ENCODE data around the gene MYL6. TPM values are rescaled to one million over a fixed set of nuclear protein-coding genes. Genes with fewer than 3 reads are reported as not detected.
"Not testable (repeated sequence)": the region's sequence is repeated elsewhere in the genome, so short reads cannot be mapped to it uniquely, and the experiment has no call there.

Gene MYL6
- total RNA-seq, 2 experiments from 2014 or later, result 841 to 868 TPM

DNA sequence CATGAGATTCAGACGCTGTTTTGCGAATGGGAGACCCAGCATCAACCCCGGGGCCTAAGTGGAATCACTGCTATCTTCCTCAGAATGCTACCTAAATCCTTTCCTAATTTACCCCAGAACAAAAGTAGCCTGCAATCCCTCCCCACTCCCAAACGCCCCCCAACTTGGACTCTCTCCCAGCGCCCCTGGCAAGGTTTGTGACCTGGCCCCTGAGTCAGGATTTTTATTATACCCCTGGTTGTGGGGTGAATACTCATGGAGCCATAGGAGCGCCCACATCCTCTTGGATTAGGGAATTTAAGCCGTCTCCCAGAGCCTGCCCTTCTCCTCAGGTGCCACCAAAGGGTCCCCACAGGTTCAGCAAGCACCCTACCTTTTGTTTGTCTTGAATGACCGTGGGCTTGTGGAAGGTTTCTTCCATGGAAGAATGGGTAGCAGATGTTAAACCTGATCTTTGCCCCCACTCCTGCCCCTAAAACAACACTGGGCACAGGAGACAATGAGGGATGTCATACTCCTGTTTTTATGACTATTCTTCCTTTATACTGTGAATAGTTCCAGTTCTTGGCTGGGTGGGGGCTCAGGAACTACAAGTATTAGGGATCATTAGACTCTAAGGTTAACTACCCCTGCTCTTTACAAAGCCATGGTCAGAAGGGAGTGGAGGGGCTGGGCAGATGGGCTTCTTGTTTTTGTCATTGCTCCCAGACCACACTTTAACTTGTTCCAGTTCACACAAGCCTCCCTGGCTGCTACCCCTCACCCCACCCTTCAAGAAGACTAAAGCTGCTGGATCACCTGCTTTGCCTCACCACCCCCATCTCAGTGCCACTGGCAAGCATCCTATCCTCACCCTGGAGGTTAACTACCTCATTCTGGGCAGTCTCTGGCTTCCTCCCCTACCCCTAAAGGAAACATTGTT is 5.1 kb upstream of the MYL6 start:
- no peak for DNase-seq
- H3K4me1 Mint-ChIP-seq (ENCODE audit: low read depth), result peaks cover 38% of the 10 kb centered on the region
- H3K4me3 Mint-ChIP-seq, result peak overlapping the region; percentile 84
- peaks cover 15% of the 10 kb centered on the region for H3K36me3 Mint-ChIP-seq (ENCODE audit: low read depth)
- intact Hi-C loops (cut with micrococcal nuclease), result loop anchor here (1.0 to 2.0 kb wide), 6 partner anchors 7 to 180 kb away; partner anchors contain the start of genes NABP2, PA2G4 and ZC3H10
- H3K9me3 Mint-ChIP-seq, result no peaks in the 10 kb centered on the region
- H3K27me3 Mint-ChIP-seq (ENCODE audit: low read depth), result no peaks in the 10 kb centered on the region
- peak overlapping the region; percentile 98 for H3K27ac Mint-ChIP-seq
- CTCF ChIA-PET, result interaction anchor here (1.4 kb wide), 1 partner anchor 35 kb away, joined by 7 read pairs; the partner anchor contains the start of gene ZC3H10

DNA sequence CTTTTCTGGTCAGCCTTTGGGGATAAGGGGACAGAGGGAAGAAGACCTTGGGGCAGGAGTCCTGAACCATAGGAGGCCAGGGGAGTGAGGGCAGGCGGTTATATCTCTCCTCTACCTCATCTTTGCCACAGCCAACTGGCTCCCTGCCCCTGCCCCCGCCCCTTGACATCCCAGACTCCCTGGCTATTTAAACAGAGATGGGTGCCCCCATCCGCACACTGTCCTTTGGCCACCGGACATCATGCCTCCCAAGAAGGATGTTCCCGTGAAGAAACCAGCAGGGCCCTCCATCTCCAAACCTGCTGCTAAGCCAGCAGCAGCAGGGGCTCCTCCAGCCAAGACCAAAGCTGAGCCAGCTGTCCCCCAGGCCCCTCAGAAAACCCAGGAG is 4.5 kb upstream of the MYL6 start:
- peaks cover 38% of the 10 kb centered on the region for H3K4me1 Mint-ChIP-seq (ENCODE audit: low read depth)
- no peaks in the 10 kb centered on the region for H3K27me3 Mint-ChIP-seq (ENCODE audit: low read depth)
- H3K36me3 Mint-ChIP-seq (ENCODE audit: low read depth), result peaks cover 20% of the 10 kb centered on the region
- no peaks in the 10 kb centered on the region for H3K9me3 Mint-ChIP-seq
- peak overlapping the region; percentile 84 for H3K4me3 Mint-ChIP-seq
- intact Hi-C loops (cut with micrococcal nuclease), result loop anchor here (2.0 kb wide), 1 partner anchor 71 kb away; the partner anchor contains the start of gene NABP2
- CTCF ChIA-PET, result interaction anchor here (1.4 kb wide), 2 partner anchors 35 to 36 kb away, joined by 6 to 7 read pairs; partner anchors contain the start of genes SMARCC2 and ZC3H10
- DNase-seq, result no peak
- H3K27ac Mint-ChIP-seq, result peak overlapping the region; percentile 42

DNA sequence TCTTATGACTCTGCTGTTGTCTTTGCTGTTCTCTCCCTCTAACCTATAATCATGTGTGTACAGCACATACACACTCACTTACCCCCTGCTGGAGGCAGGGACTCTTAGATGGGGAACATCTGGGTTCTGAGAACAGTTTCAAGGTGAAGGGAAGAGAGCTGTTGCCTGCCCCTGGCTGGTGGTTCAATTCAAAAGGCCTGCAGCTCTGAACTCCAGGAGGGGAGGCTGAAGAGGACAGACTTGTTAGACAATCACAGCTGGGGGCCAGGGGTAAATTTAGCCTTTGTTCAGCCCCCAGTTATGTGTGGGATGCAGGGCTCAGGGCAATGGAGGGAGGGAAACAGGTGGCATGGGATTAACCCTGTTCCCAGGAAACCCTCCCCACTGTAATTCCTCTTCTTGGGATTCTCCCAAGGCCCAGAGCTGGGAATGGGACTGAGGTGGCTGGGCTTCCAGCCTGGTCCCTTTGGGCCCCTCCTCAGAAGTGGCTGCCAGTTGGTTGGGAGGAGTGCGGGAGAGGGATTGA is 3.9 kb upstream of the MYL6 start:
- H3K4me3 Mint-ChIP-seq, result no peak overlapping the region
- peaks cover 26% of the 10 kb centered on the region for H3K36me3 Mint-ChIP-seq (ENCODE audit: low read depth)
- DNase-seq, result no peak
- H3K27me3 Mint-ChIP-seq (ENCODE audit: low read depth), result no peaks in the 10 kb centered on the region
- no peak overlapping the region for H3K27ac Mint-ChIP-seq
- H3K9me3 Mint-ChIP-seq, result no peaks in the 10 kb centered on the region
- CTCF ChIA-PET, result interaction anchor here (1.1 to 1.4 kb wide), 3 partner anchors 26 to 36 kb away, joined by 4 to 7 read pairs (median 6); partner anchors contain the start of genes ESYT1, SMARCC2 and ZC3H10
- H3K4me1 Mint-ChIP-seq (ENCODE audit: low read depth), result peaks cover 41% of the 10 kb centered on the region
- intact Hi-C loops (cut with micrococcal nuclease), result no loop called here

DNA sequence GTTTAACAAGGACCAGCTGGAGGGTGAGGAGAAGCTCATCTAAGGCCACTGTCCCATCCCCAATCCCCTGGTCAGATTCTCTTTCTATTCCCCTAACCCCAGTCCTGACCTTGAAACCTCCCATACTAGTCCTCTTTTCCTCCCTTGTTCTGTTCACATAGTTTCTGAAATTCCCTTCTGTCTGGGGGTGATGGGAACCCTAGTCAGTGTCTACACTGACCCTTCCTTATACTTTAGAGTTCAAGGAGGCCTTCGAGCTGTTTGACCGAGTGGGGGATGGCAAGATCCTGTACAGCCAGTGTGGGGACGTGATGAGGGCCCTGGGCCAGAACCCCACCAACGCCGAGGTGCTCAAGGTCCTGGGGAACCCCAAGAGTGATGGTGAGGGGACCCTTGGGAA is 3.3 kb upstream of the MYL6 start:
- Mint-ChIP-seq H3K4me3 (no peak overlapping the region), H3K36me3 (ENCODE audit: low read depth) (peaks cover 31% of the 10 kb centered on the region), H3K27me3 (ENCODE audit: low read depth) (no peaks in the 10 kb centered on the region), H3K9me3 (no peaks in the 10 kb centered on the region), H3K4me1 (ENCODE audit: low read depth) (peaks cover 46% of the 10 kb centered on the region), H3K27ac (no peak overlapping the region)
- intact Hi-C loops (cut with micrococcal nuclease), result no loop called here
- DNase-seq, result no peak
- CTCF ChIA-PET, result interaction anchor here (1.1 to 1.4 kb wide), 3 partner anchors 27 to 37 kb away, joined by 4 to 7 read pairs (median 6); partner anchors contain the start of genes ESYT1, SMARCC2 and ZC3H10

DNA sequence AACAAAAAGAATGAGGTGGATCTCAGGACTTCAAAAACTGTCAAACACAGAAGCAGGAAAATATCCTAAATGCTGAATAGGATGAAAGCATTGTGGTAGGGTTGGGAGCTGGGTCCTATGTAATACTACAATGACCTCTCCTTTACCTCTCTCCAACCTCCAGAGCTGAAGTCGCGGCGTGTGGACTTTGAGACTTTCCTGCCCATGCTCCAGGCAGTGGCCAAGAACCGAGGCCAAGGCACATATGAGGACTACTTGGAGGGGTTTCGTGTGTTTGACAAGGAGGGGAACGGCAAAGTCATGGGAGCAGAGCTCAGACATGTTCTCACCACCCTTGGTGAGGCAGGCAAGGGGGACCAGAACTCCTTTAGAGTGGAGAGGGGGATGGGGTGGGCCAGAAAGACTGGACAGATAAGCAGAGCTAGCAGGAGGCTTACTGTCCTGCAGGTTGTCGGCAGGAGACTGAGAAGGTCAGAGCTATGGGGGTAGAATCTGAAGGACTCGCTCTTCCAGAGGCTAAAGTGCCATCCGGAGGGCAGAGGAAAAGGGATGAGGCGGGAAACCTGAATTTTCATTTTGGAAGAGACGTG is 2.8 kb upstream of the MYL6 start:
- H3K27ac Mint-ChIP-seq, result no peak overlapping the region

DNA sequence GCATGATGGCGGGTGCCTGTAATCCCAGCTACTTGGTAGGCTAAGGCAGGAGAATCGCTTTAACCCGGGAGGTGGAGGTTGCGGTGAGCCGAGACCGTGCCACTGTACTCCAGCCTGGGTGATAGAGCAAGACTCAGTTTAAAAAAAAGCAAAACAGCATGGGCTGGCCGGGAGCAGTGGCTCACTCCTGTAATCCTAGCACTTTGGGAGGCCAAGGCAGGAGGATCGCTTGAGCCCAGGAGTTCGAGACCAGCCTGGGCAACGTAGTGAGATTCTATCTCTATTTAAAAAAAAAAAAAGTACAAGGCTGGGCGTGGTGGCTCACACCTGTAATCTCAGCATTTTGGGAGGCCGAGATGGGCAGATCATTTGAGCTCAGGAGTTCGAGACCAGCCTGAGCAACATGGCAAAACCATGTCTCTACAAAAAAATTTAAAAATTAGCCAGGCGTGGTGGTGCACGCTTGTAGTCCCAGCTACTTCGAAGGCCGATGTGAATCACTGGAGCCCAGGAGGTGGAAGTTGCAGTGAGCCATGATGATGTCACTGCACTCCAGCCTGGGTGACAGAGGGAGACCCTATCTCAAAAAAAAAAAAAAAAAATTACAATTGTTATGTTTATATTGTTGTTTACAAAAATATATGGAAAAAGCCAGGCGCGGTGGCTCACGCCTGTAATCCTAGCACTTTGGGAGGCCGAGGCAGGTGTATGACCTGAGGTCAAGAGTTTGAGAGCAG is 1.5 kb upstream of the MYL6 start:
- peaks cover 48% of the 10 kb centered on the region for H3K4me1 Mint-ChIP-seq (ENCODE audit: low read depth)
- H3K9me3 Mint-ChIP-seq; intact Hi-C loops (cut with micrococcal nuclease); DNase-seq; H3K27me3 Mint-ChIP-seq (ENCODE audit: low read depth): not testable (repeated sequence)
- CTCF ChIA-PET, result interaction anchor here (0.6 to 1.5 kb wide), 7 partner anchors 14 to 134 kb away, joined by 3 to 5 read pairs (median 3); partner anchors contain the start of gene SMARCC2
- H3K36me3 Mint-ChIP-seq (ENCODE audit: low read depth), result peaks cover 44% of the 10 kb centered on the region
- H3K27ac Mint-ChIP-seq, result peak overlapping the region; percentile 95
- H3K4me3 Mint-ChIP-seq, result peak overlapping the region; percentile 96

More for the DNA sequence above, 2.8 kb upstream of the MYL6 start:
- CTCF ChIA-PET, result interaction anchor here (1.0 to 1.5 kb wide), 4 partner anchors 27 to 34 kb away, joined by 3 to 6 read pairs (median 4); partner anchors contain the start of genes ESYT1 and SMARCC2
- Mint-ChIP-seq H3K27me3 (ENCODE audit: low read depth) (no peaks in the 10 kb centered on the region), H3K4me1 (ENCODE audit: low read depth) (peaks cover 48% of the 10 kb centered on the region), H3K9me3 (no peaks in the 10 kb centered on the region), H3K4me3 (no peak overlapping the region), H3K36me3 (ENCODE audit: low read depth) (peaks cover 37% of the 10 kb centered on the region)
- intact Hi-C loops (cut with micrococcal nuclease), result no loop called here
- DNase-seq, result no peak

DNA sequence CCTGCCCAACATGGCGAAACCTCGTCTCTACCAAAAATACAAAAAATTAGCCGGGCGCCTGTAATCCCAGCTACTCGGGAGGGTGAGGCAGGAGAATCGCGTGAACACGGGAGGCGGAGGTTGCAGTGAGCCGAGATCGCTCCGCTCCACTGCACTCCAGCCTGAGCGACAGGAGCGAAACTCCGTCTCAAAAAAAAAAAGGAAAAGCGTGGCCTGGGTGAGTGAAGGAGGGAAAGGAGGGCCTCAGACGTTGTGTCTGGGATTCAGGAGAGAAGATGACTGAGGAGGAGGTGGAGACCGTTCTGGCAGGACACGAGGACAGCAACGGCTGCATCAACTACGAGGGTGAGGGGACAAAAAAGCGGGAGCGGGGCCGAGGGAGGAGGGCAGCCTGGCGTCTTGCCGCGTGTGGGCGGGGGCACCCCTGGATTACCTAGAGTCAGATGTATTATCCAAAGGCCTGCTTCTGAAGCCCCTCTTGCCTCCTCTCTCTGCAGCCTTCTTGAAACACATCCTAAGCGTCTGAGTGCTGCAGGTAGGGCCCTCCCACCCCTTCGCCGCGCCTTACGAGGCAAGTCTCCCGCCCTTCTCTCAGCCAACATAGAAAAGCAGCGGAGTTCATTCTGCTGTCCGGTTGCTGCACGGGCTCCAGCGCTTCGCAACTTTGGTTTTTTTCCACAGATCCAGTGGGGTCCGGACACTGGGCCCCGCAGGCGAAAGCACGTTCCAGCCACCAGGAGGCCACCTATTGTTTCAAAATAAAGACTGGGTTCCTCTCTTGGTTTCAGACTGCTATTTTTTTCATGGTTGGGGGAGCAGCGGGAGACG is 744 bp upstream of the MYL6 start:
- CTCF ChIA-PET, result interaction anchor here (0.6 to 6.7 kb wide), 6 partner anchors 15 to 135 kb away, joined by 3 to 43 read pairs (median 4); partner anchors contain the start of gene SMARCC2
- Mint-ChIP-seq H3K27ac (peak overlapping the region; percentile 95), H3K27me3 (ENCODE audit: low read depth) (no peaks in the 10 kb centered on the region)

DNA sequence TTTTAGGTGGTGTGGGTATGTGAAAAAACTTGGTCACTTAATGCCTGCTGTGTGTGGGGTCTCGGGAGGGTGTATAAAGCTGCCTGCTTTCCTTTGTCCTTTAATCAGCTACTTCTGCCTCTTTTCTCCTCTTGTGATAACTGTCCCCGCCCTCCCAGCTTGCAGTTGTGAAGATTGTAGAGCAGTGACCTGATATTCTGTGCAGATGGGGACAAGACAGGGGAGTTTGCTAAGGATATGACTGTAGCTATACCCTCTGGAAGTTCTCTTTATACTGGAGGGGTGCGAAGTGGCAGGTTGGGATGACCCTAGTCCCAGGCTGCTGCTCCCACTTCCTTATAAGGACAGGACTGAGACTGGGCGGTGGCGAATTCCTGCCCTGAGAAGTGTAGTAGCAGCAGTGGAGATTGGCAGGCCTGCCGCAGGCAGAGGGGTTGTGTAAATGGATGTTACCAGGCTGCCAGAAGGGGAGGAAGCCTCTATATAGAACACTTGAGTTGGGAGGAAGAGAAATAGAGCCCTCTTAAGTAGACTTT is 835 bp downstream of the MYL6 start:
- Mint-ChIP-seq H3K4me3 (peak overlapping the region; percentile 96), H3K27me3 (ENCODE audit: low read depth) (no peaks in the 10 kb centered on the region), H3K4me1 (ENCODE audit: low read depth) (peaks cover 37% of the 10 kb centered on the region), H3K36me3 (ENCODE audit: low read depth) (peaks cover 57% of the 10 kb centered on the region), H3K9me3 (no peaks in the 10 kb centered on the region), H3K27ac (peak overlapping the region; percentile 95)
- CTCF ChIA-PET, result interaction anchor here (1.3 to 6.7 kb wide), 6 partner anchors 16 to 39 kb away, joined by 3 to 43 read pairs (median 8); partner anchors contain the start of genes ESYT1 and SMARCC2
- peak; percentile 37 for DNase-seq
- intact Hi-C loops (cut with micrococcal nuclease), result loop anchor here (1.0 to 2.0 kb wide), 3 partner anchors 29 to 228 kb away; partner anchors contain the start of gene DGKA

More for the DNA sequence above, 744 bp upstream of the MYL6 start:
- Mint-ChIP-seq H3K36me3 (ENCODE audit: low read depth) (peaks cover 46% of the 10 kb centered on the region), H3K9me3 (no peaks in the 10 kb centered on the region), H3K4me3 (peak overlapping the region; percentile 96), H3K4me1 (ENCODE audit: low read depth) (peaks cover 50% of the 10 kb centered on the region)
- DNase-seq, result peak; percentile 60
- intact Hi-C loops (cut with micrococcal nuclease), result loop anchor here (1.0 to 2.0 kb wide), 3 partner anchors 31 to 227 kb away; partner anchors contain the start of gene DGKA

DNA sequence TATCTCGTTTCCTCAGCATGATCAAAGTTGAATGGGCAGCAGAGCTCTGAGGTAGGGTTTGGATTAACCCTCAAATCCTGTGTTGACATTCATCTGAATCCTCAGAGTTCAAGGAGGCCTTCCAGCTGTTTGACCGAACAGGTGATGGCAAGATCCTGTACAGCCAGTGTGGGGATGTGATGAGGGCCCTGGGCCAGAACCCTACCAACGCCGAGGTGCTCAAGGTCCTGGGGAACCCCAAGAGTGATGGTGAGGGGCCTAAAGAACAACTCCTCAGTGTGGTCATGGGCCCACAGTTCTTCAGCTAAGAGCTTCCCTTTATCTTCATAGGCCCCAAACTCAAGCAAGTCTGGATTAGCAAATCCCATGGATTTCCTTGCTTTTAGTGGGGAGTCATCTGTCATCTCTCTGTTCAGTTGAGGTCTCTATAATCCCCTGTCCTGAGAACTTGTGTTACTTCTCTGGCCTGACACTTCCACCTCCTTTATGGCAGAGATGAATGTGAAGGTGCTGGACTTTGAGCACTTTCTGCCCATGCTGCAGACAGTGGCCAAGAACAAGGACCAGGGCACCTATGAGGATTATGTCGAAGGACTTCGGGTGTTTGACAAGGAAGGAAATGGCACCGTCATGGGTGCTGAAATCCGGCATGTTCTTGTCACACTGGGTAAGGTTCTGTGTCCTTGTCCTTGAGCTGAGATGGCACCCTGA is 1.5 kb downstream of the MYL6 start:
- Mint-ChIP-seq H3K27ac (peak overlapping the region; percentile 95), H3K27me3 (ENCODE audit: low read depth) (no peaks in the 10 kb centered on the region), H3K9me3 (no peaks in the 10 kb centered on the region), H3K4me1 (ENCODE audit: low read depth) (peaks cover 35% of the 10 kb centered on the region), H3K36me3 (ENCODE audit: low read depth) (peaks cover 62% of the 10 kb centered on the region), H3K4me3 (peak overlapping the region; percentile 96)
- no peak for DNase-seq
- CTCF ChIA-PET, result interaction anchor here (1.3 to 6.7 kb wide), 6 partner anchors 15 to 40 kb away, joined by 3 to 43 read pairs (median 8); partner anchors contain the start of genes ESYT1 and SMARCC2
- intact Hi-C loops (cut with micrococcal nuclease), result loop anchor here (1.0 to 2.0 kb wide), 3 partner anchors 7 to 229 kb away; partner anchors contain the start of genes DGKA, MYL6B and NABP2

Data from activated naive CD4-positive, alpha-beta T cell treated with anti-CD3 and anti-CD28 coated beads for 36 hours (primary cell).